HepG2 (cell line): ENCODE results near the gene NPS. TPM values are rescaled to one million over a fixed set of nuclear protein-coding genes. Genes with fewer than 3 reads are reported as not detected.

Experiments used
- ATAC-seq: fragments of 200-7000 bp; cut with Tn5 transposase; 3 replicates; pipeline ENCODE4 v1.9.1; 2020; ENCODE audit warnings: mild to moderate bottlenecking, moderate library complexity
- BruUV-seq: library from RNA; stranded (reverse); fragments of 400-500 nt; replicated peaks from 2 replicates; lab custom pipeline; 2021; lab: Mats Ljungman, UMichigan
- CTCF ChIA-PET: fragments of 300-600 bp; formaldehyde crosslinking; extraction: SDS; loops from one replicate; lab custom pipeline; 2021; ENCODE audit warnings: low total read pairs, inconsistent platforms, low intra/inter-chr PET ratio; lab: Yijun Ruan, JAX
- POLR2A ChIA-PET: fragments of 350-600 bp; sonication (Branson Sonifier 250); formaldehyde crosslinking; loops from one replicate; lab custom pipeline; 2020; ENCODE audit warnings: antibody characterized with exemption, inconsistent platforms; lab: Yijun Ruan, JAX
- DNase-seq: peaks from one replicate; pipeline ENCODE4 v3.0.0-alpha.2; 2015; ENCODE audit warnings: low spot score
- FAIRE-seq: peaks from 3 replicates; lab custom pipeline; 2011; peaks lifted over from hg19 to GRCh38; lab: Jason Lieb, UNC
- H2AFZ ChIP-seq: one replicate; pipeline ENCODE4 v1.6.1; 2011; ENCODE audit warnings: low read length, inconsistent platforms
- H3K27ac ChIP-seq: fragments of 300-600 bp; 3 replicates; pipeline ENCODE4 v1.8.0; 2011; ENCODE audit warnings: mixed run types, mild to moderate bottlenecking, mixed read lengths, low read length, inconsistent platforms; ENCODE audit not compliant: insufficient read depth; ENCODE audit errors: extremely low read length
- H3K27me3 ChIP-seq, 2 experiments: fragments of 200-600 bp in 1 of 2; 2 replicates in 1 of 2; 3 replicates in 1 of 2; pipeline versions ENCODE4 v1.6.0 to v1.8.0; 2011; ENCODE audit warnings: low read length in 2 of 2, mild to moderate bottlenecking in 2 of 2, moderate library complexity in 2 of 2, inconsistent platforms in 1 of 2; ENCODE audit not compliant: insufficient read depth in 2 of 2, control insufficient read depth in 1 of 2
- H3K36me3 ChIP-seq, 2 experiments: fragments of 200-600 bp in 1 of 2; replicated peaks in 1 of 2; 2 replicates in 1 of 2; 3 replicates in 1 of 2; pipeline versions ENCODE4 v1.5.1 to v1.8.0; 2011; ENCODE audit warnings: low read length in 2 of 2, inconsistent platforms in 1 of 2; ENCODE audit not compliant: insufficient read depth in 2 of 2, control insufficient read depth in 1 of 2
- H3K4me1 ChIP-seq: 2 replicates; pipeline ENCODE4 v1.5.1; 2012; ENCODE audit warnings: low read length, inconsistent platforms; ENCODE audit not compliant: insufficient read depth
- H3K4me2 ChIP-seq: 2 replicates; pipeline ENCODE4 v1.6.0; 2011; ENCODE audit warnings: low read depth, low read length, inconsistent platforms
- H3K4me3 ChIP-seq, 3 experiments: fragments of 200-600 bp in 1 of 3; sonication (generic), shearing (Covaris generic) in 1 of 3; replicated peaks in 1 of 3; 2 replicates each; pipeline ENCODE4 v1.5.1; 2011 to 2016; ENCODE audit warnings: low read length in 3 of 3, inconsistent platforms in 2 of 3, low read depth in 2 of 3, mild to moderate bottlenecking in 2 of 3, control low read depth in 1 of 3, mixed read lengths in 1 of 3; ENCODE audit not compliant: insufficient read depth in 1 of 3
- H3K79me2 ChIP-seq: one replicate; pipeline ENCODE4 v1.6.1; 2011; ENCODE audit warnings: low read length, inconsistent platforms; ENCODE audit not compliant: insufficient read depth
- H3K9ac ChIP-seq: 2 replicates; pipeline ENCODE4 v1.6.0; 2011; ENCODE audit warnings: mild to moderate bottlenecking, low read depth, low read length, inconsistent platforms; ENCODE audit not compliant: insufficient read depth
- H3K9me3 ChIP-seq: 2 replicates; pipeline ENCODE4 v1.5.1; 2012; ENCODE audit warnings: mild to moderate bottlenecking, low read length
- H4K20me1 ChIP-seq: 2 replicates; pipeline ENCODE4 v1.6.0; 2011; ENCODE audit warnings: inconsistent platforms, mild to moderate bottlenecking, low read length, moderate library complexity; ENCODE audit not compliant: insufficient read depth
- DRAP1 ChIP-seq: IDR thresholded peaks from 2 replicates; pipeline ENCODE4 v1.6.1; 2016; ENCODE audit warnings: missing genetic modification reagents, missing compliant biosample characterization
- NBN ChIP-seq: fragments of 450-650 bp; conservative IDR thresholded peaks from 2 replicates; pipeline ENCODE4 v1.6.1; 2017
- PLRG1 ChIP-seq: fragments of 450-650 bp; conservative IDR thresholded peaks from 2 replicates; pipeline ENCODE4 v1.6.1; 2016
- POLR2A ChIP-seq, 2 experiments: IDR thresholded peaks; 2 replicates each; pipeline ENCODE4 v1.6.1; 2011; ENCODE audit warnings: low read depth in 2 of 2, low read length in 2 of 2, mild to moderate bottlenecking in 1 of 2, moderate library complexity in 1 of 2; ENCODE audit not compliant: insufficient read depth in 1 of 2
- TFDP2 ChIP-seq: sonication (generic); formaldehyde crosslinking; IDR thresholded peaks from 2 replicates; pipeline ENCODE4 v1.4.0; 2020; ENCODE audit warnings: missing genetic modification reagents
- ZBTB21 ChIP-seq: sonication (generic); formaldehyde crosslinking; IDR thresholded peaks from 2 replicates; pipeline ENCODE4 v1.4.0; 2020; ENCODE audit warnings: missing genetic modification reagents
- ZNF691 ChIP-seq: sonication (generic); formaldehyde crosslinking; IDR thresholded peaks from 2 replicates; pipeline ENCODE4 v1.4.0; 2020; ENCODE audit warnings: missing genetic modification reagents, low read depth, mild to moderate bottlenecking, borderline replicate concordance
- WGBS: methylation state at CpG from one replicate; pipeline ENCODE4 v1.1.6; 2017; ENCODE audit warnings: low lambda C conversion rate; 5-methylcytosine and 5-hydroxymethylcytosine counted together
- in situ Hi-C: cut with HindIII; loops from 2 replicates; pipeline ENCODE4 v1.10.0; 2017; ENCODE audit warnings: low pct_unique_long_range_greater_than_20kb; ENCODE audit not compliant: extremely low pct_ligation_motif_present
- intact Hi-C: fragments of 100-400 bp; cut with micrococcal nuclease; formaldehyde crosslinking; loops from one replicate; pipeline ENCODE4 v1.10.0; 2022; ENCODE audit not compliant: unreplicated experiment
- polyA plus RNA-seq, 8 experiments: library from polyadenylated mRNA; depleted of rRNA in 3 of 8; stranded (reverse) in 7 of 8; unstranded in 1 of 8; fragments of >200 nt; fragmentation: Illumina TruSeq in 4 of 8; extraction: Trizol in 4 of 8; gene quantifications; 2 replicates each; pipeline versions ENCODE4 v1.2.1 to v1.2.3, GENCODE V29; 2011 to 2016; ENCODE audit warnings: low read depth in 4 of 8, missing spikeins in 1 of 8, mixed read lengths in 1 of 8; ENCODE audit not compliant: insufficient read depth in 1 of 8
- total RNA-seq, 5 experiments: library from RNA; depleted of rRNA; stranded (reverse); fragments of >200 nt; fragmentation: Illumina TruSeq; extraction: Trizol; gene quantifications; 2 replicates each; pipeline ENCODE4 v1.2.3, GENCODE V29; 2016; ENCODE audit warnings: low read depth in 1 of 5

The NPS gene
- total and polyA plus RNA-seq, 2 of the 13 experiments (the other 11 are each of a cell fraction or from before 2014, with no cell fraction given), result not detected

GRCh38 chr10:127525686-127526085, 23.4 kb upstream of the NPS start (continued):
- TF ChIP-seq PLRG1, result no peak
- TF ChIP-seq, all 625 proteins: peak for 0

GRCh38 chr10:127526161-127526560, 22.9 kb upstream of the NPS start:
- no TSS peak for BruUV-seq
- no peak overlapping the region for H3K27ac ChIP-seq
- POLR2A ChIA-PET, result no interaction called here
- WGBS, result 17% methylated on average over 4 of the region's 4 CpGs
- no peak overlapping the region for H3K9ac ChIP-seq
- H3K27me3 ChIP-seq, result peaks cover 2 to 41% of the 10 kb centered on the region in 2 experiments; a peak in 4 of 5 replicates
- no peak overlapping the region for H2AFZ ChIP-seq
- no peaks in the 10 kb centered on the region for H4K20me1 ChIP-seq
- DNase-seq (no peak), FAIRE-seq (no peak), ATAC-seq (no peak)
- no peak overlapping the region for H3K4me3 ChIP-seq
- no peak for TF ChIP-seq NBN
- no peak for TF ChIP-seq POLR2A (IDR thresholded peaks at IDR 0.05; ENCODE audit: insufficient read depth in 1 of 2, low read depth in 2 of 2, low read length in 2 of 2)
- TF ChIP-seq DRAP1 (CRISPR knock-in tag), result no peak
- TF ChIP-seq ZNF691, result no peak
- TF ChIP-seq ZBTB21 (CRISPR knock-in tag), result no peak
- TF ChIP-seq TFDP2 (CRISPR knock-in tag), result no peak
- intact Hi-C loops, result no loop called here
- no peaks in the 10 kb centered on the region for H3K36me3 ChIP-seq
- H3K4me2 ChIP-seq, result no peak overlapping the region
- H3K9me3 ChIP-seq, result no peaks in the 10 kb centered on the region
- no peaks in the 10 kb centered on the region for H3K79me2 ChIP-seq
- CTCF ChIA-PET, result no interaction called here
- in situ Hi-C loops, result no loop called here
- H3K4me1 ChIP-seq, result no peaks in the 10 kb centered on the region
